Head of caudate nucleus (tissue), 42 donors: ENCODE data around the gene SP140.
A peak's percentile ranks its signal among the peaks of the same experiment; 100 is the strongest.
"Not testable (repeated sequence)": the region's sequence is repeated elsewhere in the genome, so short reads cannot be mapped to it uniquely, and the experiment has no call there.

ENCODE experiments used
- DNase-seq, 42 donors: peaks; one replicate each; pipeline versions ENCODE4 v3.0.0 to v3.0.0-alpha.2; 2020 to 2021; ENCODE audit warnings: mixed read lengths in 7 of 42
- intact Hi-C: fragments of 100-400 bp; cut with DNase I; formaldehyde crosslinking; loops from one replicate; pipeline ENCODE4 v1.15.0; 2022

SP140 gene

DNA sequence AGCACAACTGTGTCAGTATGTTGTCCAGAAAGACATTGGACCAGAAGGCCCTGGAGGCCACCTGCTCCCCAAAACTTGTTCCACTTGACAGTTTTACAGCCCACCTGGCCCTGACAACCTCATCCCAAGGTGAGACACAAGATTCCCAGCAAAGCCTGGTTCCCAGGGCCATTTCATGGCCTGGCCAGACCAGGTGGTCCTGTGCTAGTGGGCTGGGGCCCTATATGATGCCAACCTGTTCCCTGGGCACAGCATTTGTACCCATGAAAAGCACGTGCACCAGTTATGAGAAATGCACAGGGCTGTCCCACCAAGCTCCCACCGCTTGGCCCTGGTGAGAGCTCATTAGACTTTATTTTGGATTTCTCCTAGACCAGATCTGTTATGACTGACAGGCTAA is 95.5 kb downstream of the SP140 start:
- intact Hi-C loops = no loop called here
- no peak for DNase-seq

DNA sequence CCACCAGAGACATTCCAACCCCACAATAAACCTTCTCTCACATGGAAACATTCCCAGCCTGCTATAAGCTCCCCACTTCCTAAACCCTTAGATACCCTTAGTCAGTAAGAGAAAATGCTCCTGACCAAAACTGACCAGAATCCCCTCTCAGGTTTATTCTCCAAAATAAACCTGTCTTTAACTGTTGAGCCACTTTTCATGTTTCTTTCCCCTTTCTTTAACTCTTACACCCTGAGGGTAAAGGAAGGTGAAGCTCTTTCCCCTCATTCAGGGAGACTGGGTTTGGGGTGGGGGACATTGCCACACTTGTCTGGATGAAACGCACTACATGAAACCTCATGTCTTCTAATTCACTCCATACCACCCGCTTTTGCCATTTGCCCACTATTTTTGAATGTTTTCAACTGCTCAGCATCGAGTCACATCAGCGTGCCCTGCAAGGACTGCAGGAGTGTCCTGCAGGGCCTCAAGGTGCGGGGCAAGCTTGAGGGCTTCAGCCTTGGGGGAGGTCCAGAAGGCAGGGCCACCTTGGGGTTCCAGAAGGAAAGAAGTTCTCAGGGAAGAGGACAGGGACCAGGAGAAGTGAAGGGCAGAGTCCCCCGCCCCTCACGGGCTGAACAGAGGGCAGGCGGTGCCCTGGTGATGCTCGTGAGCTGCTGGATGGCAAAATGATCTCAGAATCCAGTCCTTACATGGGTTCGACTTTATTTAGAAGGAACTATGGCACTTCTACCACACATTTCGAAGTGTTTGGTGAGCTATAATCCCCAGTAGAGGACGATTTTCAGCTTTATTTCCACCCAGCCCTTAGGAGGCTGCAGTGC is 97.2 kb downstream of the SP140 start:
- DNase-seq = no peak
- intact Hi-C loops = no loop called here

DNA sequence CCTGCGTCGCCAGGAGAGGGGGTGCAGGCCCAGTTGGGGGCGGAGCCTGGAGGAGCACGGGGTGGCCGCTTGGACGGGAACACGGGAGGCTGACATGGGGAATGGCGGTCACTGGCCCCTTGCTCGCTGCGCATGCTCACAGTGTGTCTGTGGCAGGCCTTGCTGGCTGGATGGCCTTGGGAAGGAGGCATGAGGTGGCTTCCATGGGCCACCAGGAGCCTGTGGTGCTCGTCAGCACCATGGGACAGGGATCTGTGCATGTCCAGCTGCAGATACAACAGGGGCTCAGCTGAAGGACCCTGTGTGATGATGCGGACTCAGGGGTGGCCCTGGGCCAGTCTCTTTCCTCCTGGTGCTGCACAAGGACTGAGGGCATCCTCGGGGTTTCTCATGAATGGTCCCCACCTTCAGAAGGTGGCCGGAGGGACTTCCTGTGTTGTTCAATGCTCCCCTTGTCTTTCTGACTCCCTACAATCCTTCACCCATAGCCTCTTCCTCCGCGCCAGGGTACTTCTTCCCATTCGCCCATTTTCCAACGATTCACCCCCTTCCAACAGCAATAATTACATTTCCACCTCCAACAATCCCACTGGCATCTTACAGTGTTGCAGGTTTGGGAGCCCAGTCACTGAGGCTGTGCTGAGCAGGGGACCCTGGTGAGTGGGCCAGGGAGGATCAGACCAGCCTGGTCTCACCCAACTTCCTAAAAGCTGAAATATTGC is 98.0 kb downstream of the SP140 start:
- DNase-seq = no peak
- intact Hi-C loops = no loop called here

DNA sequence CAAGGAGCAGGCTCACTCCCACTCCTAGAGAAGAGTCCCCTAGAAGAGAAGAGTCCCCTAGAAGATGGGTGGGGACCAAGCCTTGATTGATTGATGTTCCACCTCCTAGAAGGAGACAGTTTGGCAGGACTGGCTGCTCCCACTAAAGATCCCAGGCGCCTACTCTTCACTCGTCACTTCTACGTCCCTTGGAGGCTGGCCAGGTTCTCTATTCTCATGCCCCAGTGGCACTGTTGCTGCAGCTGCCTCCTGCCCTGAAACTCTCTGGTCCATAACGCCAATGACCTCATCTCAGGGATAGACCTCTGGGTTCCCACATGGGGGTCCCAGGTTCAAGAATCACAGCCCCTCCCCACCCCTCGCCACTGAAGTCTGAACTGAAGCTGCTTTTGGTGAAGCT is 99.0 kb downstream of the SP140 start:
- DNase-seq = no peak
- intact Hi-C loops = no loop called here

DNA sequence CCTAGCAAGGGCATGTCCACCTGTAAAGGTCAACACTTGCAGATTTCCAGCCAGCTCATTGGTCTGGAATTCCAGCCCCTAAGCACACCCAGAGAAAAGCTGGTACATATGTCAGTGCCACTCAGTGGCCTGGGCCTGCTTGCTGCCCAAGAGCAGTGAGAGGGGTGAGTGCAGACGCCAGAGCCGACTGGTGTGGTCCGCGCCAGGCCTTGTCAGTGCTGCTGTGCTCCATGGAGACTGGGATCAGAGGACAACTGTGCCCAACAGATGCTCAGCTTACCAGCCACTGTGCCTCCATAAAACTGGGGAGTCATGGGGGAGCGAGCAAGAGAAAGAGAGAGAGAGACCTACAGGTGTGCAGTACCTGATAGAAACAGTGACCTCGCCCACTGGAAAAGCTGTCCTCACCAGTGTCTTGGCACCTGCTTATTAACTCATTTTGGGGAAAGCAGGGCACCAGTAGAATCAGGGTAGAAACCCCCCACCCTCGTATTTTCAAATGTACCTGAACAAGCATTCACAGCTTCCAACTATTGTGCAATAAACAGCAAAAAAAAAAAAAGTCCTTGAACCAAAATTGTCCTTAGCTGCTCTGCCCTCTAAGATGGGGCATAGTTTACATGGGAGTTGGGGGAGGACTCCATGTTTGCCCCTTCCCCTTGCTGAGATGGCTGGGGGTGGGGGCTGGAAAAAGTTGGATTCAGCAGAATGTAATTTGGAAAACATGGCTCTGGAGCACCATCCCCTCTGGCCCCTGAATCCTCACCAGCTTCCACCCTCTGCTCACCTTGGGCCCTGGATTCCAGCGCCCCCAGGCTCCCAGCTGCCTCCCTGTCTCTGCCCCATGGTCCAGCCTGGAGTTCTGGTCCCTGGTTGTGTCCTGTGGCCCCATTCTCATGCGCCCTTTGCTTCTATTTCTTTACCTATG is 100.0 kb downstream of the SP140 start:
- intact Hi-C loops = no loop called here
- DNase-seq = no peak

DNA sequence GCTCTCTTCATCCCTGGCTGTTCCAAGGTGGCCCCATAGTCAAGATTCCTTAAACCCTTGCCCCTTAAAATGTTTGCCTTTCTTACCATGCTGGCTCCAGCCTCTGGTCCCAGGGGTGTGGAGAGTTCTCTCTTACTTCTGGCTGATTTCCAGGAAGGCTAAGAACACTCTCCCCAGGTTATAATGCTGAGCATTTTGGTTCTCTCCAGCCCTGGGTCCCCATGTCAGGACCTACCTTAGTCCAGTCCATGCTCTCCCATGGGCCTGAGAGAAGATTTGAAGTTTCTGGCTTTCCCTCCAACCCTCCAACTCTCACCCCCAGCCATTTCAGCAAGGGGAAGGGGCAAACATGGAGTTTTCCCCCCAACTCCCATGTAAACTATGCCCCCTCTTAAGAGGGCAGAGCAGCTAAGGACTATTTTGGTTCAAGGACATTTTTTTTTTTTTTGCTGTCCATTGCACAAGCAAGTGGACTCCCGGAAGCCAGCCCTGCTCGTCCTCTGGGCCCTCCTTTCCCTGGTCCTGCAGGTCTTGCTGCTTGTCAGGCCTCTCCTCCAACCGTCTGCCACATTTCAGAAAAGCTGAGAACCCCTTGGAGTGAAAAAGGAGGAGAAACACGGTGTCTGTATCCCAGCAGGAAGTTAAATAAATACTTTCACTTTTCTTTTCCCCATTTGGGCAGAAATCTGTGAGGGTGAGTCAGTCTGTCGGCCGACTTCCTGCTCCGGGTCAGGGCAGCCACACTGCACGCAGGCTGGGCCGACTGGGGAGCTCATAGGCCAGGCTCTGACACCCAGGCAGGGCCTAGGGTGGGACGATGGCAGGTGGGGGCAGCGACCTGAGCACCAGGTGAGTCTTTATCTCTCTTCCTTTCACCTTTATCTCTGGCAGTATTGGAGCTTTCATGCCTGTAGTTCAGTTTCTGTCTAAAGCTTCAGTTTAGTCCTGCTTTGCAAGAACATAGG is 101.2 kb downstream of the SP140 start, which contains the start of gene SP140L:
Gene SP140L, plus strand, starts transcription at position 741 of the 965 bp plus-strand sequence. Its CDS starts 77 bp downstream, at position 818.
- intact Hi-C loops = no loop called here
- DNase-seq = peak in 36 of 42 donors; percentile 14 to 73 (median 40)

DNA sequence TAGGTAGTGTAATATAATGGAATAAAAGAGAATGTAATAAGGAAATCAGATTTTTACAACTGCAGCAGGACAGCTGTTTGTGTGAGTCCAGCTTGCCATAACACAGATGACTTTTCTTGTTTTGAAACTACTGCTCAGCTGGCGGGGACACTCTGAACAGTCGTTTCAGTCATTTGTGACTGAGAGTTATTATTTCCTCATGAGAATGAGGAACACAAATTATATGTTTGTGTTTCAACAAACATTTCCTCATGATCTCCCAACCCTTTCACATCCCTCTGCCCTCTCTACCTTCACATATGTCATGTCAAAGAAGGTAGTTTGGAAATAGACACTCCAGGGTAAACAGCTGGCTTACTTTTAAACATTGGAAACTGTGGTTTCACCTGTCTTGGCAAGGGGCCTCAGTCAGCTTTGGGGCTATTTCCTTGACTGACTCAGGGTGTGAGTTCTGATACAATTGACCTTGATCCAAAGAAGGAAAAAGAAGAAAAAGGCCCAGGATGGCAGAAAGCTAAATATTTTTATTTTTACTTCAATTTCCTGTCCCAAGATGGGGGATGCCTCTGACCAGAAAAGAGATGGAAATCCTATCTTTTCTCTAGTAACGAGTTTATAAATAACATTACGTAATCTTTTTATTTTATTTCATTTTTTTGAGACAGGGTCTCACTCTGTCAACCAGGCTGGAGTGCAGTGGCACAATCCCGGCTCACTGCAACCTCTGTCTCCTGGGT is 102.0 kb downstream of the SP140 start:
- intact Hi-C loops = no loop called here
- no peak for DNase-seq

DNA sequence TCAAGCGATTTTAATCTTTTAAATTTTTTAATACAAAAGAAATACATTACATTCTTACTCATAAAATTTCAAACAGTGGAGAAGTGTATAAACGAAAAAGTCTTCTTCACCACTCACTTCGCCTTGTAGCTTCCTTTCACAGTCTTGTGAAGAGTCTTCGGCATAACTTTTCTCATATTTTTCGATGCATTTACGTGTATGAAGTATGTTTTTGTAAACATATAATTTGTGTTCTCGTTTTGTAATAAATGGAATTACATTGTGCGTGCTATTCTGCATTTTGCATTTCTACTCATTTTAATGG is 102.6 kb downstream of the SP140 start:
- no peak for DNase-seq
- intact Hi-C loops = no loop called here

DNA sequence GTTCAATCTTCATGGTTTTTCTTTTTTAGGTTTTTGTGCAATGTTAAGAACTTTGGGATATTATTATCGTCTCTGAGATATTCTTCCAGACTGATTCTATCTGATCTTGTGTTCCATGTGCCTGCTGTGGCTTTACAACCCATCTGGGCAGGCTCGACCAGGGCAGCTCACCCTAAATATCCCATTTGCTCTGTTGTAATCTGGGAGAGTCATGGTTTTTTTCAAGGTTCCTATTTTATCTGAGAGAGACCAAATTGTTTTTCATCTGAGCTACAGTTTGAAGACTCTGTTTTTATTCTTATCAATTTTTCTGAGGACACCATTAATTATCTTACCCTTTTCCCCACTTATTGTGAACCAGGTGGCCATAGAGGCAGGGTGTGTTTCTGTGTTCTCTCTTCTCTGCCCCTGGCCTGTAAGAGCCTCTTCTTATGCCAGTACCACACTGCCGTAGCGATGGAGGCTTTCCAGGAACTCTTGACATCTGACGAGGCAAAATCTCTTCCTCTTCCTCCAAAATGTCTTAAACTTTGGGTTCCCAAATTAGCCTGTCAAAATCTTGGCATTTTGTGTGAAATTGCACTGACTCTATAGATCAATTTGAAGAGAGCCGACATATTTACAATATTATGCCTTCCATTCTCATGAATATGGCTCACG is 104.5 kb downstream of the SP140 start:
- intact Hi-C loops = no loop called here
- no peak for DNase-seq

DNA sequence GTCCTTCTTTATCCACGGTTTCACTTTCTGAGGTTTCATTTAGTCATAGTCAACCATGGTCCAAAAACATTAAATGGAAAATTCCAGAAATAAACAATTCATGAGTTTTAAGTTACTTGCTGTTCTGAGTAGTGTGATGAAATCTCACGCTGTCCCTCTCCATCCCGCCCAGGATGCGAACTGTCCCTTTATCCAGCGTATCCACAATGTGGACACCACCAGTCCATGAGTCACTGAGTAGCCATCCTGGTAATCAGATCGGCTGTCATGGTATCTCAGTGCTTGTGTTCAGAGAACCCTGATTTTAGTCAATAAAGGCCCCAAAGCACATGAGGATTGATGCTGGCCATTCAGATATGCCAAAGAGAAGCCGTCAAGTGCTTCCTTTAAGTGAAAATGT is 105.2 kb downstream of the SP140 start:
- no peak for DNase-seq
- intact Hi-C loops = no loop called here

DNA sequence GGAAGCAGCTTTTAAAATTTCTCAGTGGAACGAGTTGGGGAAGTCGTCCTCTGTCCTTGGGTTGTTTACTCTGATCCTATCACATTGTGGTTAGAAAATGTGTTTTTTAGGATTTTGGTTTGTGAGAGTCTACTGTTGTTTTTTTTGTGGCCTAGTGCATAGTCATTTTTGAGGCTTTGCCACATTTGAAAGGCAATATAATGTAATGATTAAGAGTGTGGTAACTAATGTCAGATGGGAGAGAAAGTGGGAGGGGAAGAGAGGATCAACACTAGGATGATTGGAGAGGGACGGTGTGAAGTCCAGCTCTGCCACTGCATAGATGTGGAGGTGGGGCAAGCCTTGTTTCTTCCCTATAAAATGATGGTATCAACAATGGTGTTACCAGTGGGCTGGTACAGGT is 109.9 kb downstream of the SP140 start:
- no peak for DNase-seq
- intact Hi-C loops = no loop called here

DNA sequence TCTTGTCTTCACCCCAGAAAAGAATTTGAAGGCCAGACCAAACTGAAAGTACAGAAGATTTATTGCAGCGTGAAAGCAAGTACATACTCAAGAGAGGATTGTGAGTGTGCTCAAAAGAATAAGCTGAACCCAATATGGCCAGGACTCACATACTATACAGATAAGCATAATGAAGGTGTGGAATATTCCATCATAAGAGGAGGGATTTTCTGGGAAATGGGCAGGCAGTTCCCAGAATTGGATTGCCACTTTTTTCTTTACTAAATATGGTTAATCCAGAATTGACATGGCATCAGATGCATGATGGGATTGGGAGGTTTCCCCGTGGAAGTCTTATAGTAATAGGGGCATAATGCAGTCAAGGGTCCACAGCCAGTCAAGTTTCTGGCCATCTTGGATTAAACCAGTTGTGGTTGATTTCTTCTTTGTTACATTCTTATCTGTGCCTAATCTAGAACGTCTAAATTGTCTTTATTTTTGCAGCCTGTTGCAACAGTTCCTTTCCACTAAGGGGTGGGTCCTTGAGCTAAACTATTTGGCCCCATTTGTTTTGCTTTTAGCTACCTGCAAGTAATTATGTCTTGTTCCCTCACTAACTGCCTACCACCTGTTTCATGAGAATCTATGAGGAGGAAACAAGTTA is 110.4 kb downstream of the SP140 start:
- DNase-seq = no peak
- intact Hi-C loops = no loop called here

DNA sequence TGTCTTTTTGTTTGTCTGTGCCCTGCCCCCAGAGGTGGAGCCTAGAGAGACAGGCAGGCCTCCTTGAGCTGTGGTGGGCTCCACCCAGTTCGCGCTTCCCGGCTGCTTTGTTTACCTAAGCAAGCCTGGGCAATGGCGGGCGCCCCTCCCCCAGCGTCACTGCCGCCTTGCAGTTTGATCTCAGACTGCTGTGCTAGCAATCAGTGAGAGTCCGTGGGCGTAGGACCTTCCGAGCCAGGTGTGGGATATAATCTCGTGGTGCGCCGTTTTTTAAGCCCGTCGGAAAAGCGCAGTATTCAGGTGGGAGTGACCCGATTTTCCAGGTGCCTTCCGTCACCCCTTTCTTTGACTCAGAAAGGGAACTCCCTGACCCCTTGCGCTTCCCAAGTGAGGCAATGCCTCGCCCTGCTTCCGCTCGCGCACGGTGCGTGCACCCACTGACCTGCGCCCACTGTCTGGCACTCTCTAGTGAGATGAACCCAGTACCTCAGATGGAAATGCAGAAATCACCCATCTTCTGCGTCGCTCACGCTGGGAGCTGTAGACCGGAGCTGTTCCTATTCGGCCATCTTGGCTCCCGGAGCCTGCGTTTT is 116.5 kb downstream of the SP140 start:
- DNase-seq, intact Hi-C loops: not testable (repeated sequence)

DNA sequence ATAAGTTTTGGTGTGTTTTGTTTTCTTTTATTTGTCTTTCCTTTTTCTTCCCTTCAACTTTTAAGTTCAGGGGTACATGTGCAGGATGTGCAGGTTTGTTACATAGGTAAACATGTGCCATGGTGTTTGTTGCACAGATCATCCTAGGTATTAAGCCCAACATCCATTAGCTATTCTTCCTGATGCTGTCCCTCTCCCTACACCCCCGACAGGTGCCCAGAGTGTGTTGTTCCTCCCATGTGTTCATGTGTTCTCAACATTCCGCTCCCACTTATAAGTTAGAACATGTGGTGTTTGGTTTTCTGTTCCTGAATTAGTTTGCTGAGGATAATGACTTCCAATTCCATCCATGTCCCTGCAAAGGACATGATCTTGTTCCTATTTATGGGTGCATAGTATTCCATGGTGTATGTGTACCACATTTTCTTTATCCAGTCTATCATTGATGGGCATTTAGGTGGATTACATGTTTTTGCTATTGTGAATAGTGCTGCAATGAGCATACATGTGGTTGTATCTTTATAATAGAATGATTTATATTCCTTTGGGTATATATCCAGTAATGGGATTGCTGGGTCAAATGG is 117.6 kb downstream of the SP140 start:
- intact Hi-C loops = not testable (repeated sequence)

DNA sequence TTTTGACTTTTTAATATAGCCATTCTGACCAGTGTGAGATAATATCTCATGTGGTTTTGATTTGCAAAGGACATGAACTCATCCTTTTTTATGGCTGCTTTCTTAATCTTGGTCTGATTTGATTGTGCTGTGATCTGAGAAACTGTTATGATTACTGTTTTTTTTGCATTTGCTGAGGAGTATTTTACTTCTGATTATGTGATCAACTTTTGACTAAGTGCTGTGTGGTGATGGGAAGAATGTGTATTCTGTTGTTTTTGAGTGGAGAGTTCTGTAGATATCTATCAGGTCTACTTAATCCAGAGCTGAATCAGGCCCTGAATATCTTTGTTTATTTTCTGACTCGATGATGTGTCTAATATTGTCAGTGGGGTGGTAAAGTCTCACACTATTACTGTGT is 118.2 kb downstream of the SP140 start:
- no peak for DNase-seq
- intact Hi-C loops = no loop called here

More for the DNA sequence above, 117.6 kb downstream of the SP140 start:
- DNase-seq = not testable (repeated sequence)

DNA sequence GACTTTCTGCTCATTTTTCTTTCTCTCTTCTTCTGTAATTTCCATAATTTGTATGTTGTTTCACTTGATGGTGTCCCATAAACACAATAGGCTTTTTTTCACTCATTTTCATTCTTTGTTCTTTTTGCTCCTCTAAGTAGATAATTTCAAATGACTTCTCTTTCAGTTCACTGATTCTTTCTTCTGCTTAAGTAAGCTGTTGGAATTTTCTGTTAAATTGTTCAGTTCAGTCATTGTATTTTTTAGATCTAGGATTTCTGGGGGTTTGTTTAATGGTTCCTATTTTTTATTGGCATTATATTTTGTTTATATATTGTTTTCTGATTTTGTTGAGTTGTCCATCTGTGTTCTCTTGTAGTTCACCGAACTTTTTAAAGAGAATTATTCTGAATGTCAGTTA is 120.9 kb downstream of the SP140 start:
- intact Hi-C loops = no loop called here
- DNase-seq = no peak
